AG20443 (cell line): ENCODE measurements around the gene POLD1.
"Not testable (repeated sequence)": the region's sequence is repeated elsewhere in the genome, so short reads cannot be mapped to it uniquely, and the experiment has no call there.

Experiments used
- DNase-seq: peaks from one replicate; pipeline ENCODE4 v3.0.0; 2012; ENCODE audit warnings: low spot score, mixed read lengths

The POLD1 gene

DNA sequence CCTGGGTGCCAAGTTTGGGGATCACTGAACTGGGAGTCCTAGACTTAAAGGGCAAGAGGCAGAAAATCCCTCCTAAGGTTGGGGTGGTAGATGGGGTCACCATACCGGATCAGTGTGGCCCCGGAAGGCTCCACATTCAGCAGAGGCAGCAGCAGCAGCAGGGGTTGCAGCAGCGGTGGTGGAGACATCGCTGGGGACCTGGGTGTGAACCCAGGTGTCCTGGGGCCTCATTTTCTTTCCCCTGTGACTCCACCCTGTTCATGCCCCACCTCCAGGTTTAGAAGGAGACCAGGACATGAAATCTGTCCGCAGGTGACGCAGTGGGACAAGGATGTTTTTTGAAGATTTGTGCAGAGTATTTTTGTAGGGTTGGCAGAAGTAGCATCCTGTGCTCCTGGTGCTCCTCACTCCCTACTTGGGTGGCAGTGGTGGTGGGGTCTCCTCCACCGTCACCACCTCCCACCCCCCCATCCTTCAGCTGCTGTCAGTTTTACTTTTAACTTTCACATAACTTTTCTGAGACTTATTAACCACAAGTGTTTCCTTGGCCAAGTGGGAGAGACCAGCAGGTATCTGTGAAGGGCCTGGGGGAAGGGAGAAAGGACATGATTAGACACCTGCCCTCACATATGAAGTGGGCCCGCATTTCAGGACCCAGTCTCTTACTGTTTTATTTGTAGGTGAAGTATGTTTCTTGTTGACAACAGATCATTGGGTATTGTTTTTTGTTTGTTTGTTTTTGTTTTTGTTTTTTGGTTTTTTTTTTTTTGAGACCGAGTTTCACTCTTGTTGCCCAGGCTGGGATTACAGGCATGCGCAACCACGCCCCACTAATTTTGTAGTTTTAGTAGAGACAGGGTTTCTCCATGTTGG, 18.5 kb upstream of the POLD1 start, which contains the start of gene NAPSA:
Gene NAPSA, minus strand, starts transcription at position 206 of the 873 bp plus-strand sequence. Its CDS starts 18 bp downstream, at position 188.
- no peak for DNase-seq

- DNase-seq = peak; percentile 93
Measured at GRCh38 chr19:50368649-50369570, 15.2 kb upstream of the POLD1 start.

- DNase-seq = no peak
Measured at GRCh38 chr19:50371914-50372475, 12.2 kb upstream of the POLD1 start.

DNA sequence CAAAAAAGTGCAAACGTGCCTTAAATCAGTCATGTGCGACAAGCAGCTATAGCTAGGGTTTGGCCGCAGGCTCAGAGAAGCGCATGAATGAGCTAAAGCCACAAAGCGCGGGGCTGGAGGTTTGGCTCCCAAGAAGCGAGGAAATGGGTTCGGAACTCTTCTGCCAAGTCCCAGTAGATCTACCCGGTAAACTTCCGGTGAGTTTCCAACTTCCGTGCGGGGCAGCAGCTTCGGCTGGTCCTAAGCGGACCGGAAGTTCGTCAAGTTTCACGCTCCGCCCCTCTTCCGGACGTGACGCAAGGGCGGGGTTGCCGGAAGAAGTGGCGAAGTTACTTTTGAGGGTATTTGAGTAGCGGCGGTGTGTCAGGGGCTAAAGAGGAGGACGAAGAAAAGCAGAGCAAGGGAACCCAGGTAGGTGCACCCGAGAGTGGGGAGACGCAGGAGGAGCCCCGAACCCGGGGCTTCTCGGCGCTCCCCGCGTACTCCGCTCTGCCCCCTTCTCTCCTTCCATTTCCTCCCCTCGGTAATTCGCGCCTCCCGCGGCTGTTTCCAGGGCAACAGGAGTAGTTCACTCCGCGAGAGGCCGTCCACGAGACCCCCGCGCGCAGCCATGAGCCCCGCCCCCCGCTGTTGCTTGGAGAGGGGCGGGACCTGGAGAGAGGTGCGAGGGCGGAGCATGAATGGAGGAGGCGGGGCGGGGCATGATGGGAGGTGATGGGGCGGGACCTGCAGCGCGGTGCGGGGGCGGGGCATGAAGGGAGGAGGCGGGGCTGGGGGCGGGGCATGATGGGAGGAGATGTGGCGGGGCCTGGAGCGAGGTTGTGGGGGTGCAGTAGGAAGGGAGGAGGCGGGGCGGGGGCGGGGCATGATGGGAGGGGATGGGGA, 7.7 kb upstream of the POLD1 start, which contains the start of gene NR1H2:
Gene NR1H2, plus strand, starts transcription at position 292 of the 885 bp plus-strand sequence. CDS start 1,149 bp downstream, outside the sequence.
- DNase-seq = peak; percentile 94

GRCh38 chr19:50377051-50377461, 7.1 kb upstream of the POLD1 start:
- DNase-seq = peak; percentile 11

DNA sequence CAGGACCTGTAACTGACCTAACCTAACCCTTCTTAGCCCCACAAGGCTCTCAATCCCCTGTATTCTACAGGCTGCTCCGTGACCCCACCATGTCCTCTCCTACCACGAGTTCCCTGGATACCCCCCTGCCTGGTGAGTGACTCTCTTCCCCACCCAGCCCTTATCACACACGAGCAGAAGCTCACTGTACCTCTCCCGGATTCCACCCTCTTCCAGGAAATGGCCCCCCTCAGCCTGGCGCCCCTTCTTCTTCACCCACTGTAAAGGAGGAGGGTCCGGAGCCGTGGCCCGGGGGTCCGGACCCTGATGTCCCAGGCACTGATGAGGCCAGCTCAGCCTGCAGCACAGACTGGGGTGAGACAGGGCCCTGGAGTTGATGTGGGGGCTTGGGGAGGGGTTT, 6.6 kb upstream of the POLD1 start:
- no peak for DNase-seq

GRCh38 chr19:50378169-50378862, 5.8 kb upstream of the POLD1 start:
- DNase-seq = no peak

DNA sequence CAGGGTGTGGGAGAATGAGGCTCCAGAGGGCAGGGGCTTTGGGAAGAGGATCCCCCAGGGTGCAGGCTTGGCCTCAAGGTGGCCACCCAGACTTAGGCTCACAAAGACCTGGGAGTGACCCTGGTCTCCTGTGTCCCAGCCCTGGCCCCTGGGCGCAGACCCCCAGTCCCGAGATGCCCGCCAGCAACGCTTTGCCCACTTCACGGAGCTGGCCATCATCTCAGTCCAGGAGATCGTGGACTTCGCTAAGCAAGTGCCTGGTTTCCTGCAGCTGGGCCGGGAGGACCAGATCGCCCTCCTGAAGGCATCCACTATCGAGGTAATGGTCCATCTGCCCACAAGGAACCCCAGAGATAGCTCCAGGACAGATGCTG, 5.3 kb upstream of the POLD1 start:
- no peak for DNase-seq

DNA sequence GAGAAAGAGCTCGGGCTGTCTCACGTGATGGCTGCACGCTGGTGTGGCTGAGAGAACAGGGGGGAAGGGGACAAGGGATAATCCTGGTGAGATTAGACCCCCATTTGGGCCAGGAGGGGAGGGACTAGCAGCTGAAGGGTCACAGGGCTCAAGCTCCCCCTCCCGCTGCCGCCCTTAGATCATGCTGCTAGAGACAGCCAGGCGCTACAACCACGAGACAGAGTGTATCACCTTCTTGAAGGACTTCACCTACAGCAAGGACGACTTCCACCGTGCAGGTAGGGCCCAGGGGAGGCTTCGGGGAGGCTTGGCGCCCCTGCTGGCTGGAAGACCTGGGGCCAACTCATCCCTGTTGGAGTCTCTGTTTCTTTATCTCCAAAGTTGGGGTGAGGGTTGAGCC, 4.5 kb upstream of the POLD1 start:
- DNase-seq = no peak

GRCh38 chr19:50380137-50380536, 4.0 kb upstream of the POLD1 start:
- no peak for DNase-seq

- no peak for DNase-seq
Measured at GRCh38 chr19:50380751-50381151, 3.4 kb upstream of the POLD1 start.

DNA sequence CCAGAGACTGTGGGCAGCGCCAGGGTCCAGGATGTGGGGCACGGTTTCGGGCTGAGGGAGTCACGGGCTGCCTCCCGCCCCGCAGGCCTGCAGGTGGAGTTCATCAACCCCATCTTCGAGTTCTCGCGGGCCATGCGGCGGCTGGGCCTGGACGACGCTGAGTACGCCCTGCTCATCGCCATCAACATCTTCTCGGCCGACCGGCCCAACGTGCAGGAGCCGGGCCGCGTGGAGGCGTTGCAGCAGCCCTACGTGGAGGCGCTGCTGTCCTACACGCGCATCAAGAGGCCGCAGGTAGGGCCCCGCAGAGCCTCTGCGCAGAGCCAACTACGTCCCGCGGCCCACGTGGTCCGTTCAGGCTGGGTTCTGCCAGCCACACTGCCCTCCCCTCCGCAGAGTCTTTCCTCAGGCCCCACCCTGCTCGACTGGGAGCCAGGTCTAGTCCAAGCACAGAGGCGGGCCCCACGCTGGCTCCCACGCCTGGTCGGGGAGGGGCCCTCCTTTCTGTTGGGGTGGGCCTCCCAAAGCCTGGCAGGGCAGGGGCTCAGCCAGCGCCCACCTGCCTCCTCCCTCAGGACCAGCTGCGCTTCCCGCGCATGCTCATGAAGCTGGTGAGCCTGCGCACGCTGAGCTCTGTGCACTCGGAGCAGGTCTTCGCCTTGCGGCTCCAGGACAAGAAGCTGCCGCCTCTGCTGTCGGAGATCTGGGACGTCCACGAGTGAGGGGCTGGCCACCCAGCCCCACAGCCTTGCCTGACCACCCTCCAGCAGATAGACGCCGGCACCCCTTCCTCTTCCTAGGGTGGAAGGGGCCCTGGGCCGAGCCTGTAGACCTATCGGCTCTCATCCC, 2.0 kb upstream of the POLD1 start:
- DNase-seq = no peak

DNA sequence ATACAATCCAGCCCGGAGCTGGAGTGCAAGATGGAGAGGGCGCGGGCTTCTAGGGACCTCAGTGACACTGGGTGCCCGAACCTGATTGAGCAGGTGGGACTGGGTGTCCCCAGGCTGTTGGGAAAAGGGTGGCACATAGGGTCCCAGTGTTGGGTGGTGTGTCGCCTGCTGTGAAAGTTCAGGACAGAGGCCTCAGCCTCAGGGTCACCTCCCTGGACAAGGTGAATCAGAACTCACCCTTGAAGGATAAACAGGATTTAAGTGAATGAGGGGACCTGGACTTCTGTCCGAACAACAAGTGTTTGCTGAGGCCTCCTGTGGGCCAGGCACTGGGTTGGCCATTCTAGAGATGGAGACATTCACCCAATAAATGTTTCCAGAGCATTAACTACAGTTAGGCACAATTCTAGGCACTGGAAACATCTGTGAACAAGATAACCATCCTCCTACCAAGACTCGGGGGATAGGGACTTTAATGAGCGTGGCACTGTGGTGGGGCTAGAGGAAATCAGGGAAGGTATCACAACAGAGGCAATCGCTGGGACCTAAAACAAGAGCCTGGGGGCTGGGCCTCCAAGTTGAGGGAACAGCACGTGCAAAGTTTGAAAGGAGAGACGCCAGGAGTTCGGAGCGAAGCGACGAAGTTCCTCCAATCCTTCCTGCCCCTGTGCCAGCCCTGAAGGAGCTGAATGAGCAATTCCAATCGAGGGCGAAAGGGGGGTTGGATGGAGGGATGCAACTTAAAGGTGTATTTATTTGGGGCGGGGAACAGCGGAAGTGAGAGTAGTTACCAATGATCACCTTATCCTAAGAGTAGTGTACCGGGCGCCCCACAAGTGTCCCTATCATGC, 921 bp upstream of the POLD1 start:
- DNase-seq = no peak

DNA sequence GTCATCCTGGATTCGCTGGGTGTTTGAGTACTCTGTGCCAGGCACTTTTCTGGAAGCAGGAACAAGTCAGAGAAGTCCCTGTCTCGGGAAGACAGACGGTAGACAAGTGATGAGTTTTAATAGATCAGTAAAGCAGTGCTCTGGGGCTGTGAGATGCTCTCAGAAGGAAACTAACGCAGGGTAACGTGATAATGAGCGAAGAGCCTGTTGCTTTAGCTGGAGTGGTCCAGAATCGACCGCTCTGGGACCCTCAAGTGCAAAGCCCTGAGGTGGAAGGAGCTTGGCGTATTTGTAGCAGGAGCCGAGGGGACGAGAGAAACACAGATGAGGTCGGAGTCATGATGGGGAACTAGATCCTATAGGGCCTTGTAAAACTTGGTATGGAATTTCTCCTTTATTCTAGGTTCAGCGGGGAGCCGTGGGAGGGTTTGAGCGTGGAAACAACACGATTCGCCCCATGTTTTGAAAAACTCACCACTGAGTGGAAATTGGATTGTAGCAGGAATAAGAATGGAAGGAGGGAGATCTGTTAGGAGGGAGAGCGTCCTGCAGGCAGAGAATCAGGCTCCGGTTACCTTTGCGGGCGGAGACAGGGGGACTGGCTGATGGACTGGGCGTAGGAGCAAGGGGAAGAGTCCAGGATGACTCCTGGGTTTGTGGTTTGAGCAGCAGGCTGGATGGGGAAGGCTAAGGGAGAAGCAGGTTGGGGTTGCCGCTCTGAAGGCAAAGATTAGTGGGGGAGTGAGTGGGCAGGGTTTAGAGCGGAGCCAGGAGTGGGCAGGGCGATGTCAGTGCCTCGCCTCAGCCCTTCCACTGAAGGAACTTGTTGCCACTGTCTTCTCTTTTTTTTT, 763 bp downstream of the POLD1 start:
- DNase-seq = peak; percentile 33

DNA sequence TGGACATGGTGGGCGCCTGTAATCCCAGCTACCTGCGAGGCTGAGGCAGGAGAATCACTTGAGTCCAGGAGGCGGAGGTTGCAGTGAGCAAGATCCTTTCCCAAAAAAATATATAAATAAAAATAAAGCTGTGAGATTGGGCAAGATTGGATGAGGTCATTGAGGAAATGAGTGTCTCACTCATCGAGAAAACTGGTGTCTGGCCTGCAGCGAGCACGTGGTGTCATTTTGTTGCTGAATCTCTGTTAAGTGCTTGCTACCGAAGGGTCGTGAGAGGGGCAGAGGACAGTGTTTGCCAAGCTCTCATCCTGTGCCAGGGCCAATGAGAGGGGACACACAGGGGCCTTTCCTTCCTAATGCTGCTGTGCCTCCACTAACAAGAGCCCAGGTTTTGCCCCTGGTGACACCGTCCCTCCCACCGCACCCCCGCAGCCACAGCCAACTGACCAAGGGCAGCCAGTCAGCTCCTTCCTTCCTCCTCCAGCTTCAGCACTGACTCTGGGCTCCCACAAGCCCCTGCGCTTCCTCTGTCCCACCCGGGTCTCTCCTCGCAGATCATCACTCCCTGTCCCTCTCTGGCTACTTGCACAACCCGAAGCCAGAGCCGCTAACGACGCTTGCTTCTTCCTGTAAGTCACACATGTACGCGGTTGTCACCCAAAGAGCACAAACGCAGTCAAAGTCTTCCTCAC, 3.2 kb downstream of the POLD1 start:
- DNase-seq = peak; percentile 30

GRCh38 chr19:50387868-50388245, 3.7 kb downstream of the POLD1 start:
- DNase-seq = no peak

GRCh38 chr19:50390295-50390694, 6.1 kb downstream of the POLD1 start:
- not testable (repeated sequence) for DNase-seq
